OCI-LY3 (cell line): ENCODE data around the gene ASTN2.

ENCODE experiments used
- H2AFZ ChIP-seq: fragments of 200-600, 300-600 bp; shearing (Covaris generic); 2 replicates; pipeline ENCODE4 v1.6.0; 2014; ENCODE audit warnings: antibody characterized with exemption, low read depth, low read length
- H3K27ac ChIP-seq: fragments of 200-600, 300-600 bp; sonication (generic); 2 replicates; pipeline ENCODE4 v1.5.1; 2014; ENCODE audit warnings: mild to moderate bottlenecking, low read length, moderate library complexity, mixed read lengths
- H3K27me3 ChIP-seq: fragments of 200-600, 300-600 bp; sonication (generic); 2 replicates; pipeline ENCODE4 v1.6.1; 2014; ENCODE audit warnings: low read depth, low read length, mixed read lengths
- H3K36me3 ChIP-seq: fragments of 200-600, 300-600 bp; sonication (generic); replicated peaks from 2 replicates; pipeline ENCODE3; 2014; ENCODE audit warnings: low read depth, low read length, mixed read lengths
- H3K4me1 ChIP-seq: fragments of 300-600, 200-600 bp; sonication (generic); 2 replicates; pipeline ENCODE4 v1.6.1; 2014; ENCODE audit warnings: low read length, mixed read lengths
- H3K4me2 ChIP-seq: fragments of 200-600, 300-600 bp; sonication (generic); 2 replicates; pipeline ENCODE4 v1.6.1; 2014; ENCODE audit warnings: low read length, mixed read lengths
- H3K4me3 ChIP-seq: fragments of 300-600, 200-600 bp; sonication (generic); 2 replicates; pipeline ENCODE4 v1.5.1; 2014; ENCODE audit warnings: antibody characterized with exemption, mild to moderate bottlenecking, low read length, moderate library complexity
- H3K79me2 ChIP-seq: fragments of 300-600, 200-600 bp; shearing (Covaris generic); 2 replicates; pipeline ENCODE4 v1.6.1; 2014; ENCODE audit warnings: mild to moderate bottlenecking, low read length, mixed read lengths
- H3K9ac ChIP-seq: fragments of 300-600, 200-600 bp; shearing (Covaris generic); 2 replicates; pipeline ENCODE4 v1.6.0; 2014; ENCODE audit warnings: mild to moderate bottlenecking, low read length, moderate library complexity
- H3K9me3 ChIP-seq: fragments of 200-600, 300-600 bp; shearing (Covaris generic); 2 replicates; pipeline ENCODE4 v1.6.1; 2014; ENCODE audit warnings: low read length, mixed read lengths; ENCODE audit not compliant: insufficient read depth
- H4K20me1 ChIP-seq: fragments of 200-600, 300-600 bp; sonication (generic); 2 replicates; pipeline ENCODE4 v1.6.1; 2016; ENCODE audit warnings: low read length, mixed read lengths; ENCODE audit not compliant: insufficient read depth
- EZH2phosphoT487 ChIP-seq: fragments of 200-600 bp; shearing (Covaris generic); IDR thresholded peaks from 2 replicates; pipeline ENCODE4 v1.6.1; 2018; ENCODE audit warnings: antibody characterized with exemption, mixed run types, low read depth
- TF ChIP-seq, protein P1 (sequence below): fragments of 200-600, 300-600 bp; sonication (generic); IDR thresholded peaks from 2 replicates; pipeline ENCODE4 v1.5.1; 2014; ENCODE audit warnings: antibody characterized with exemption, low read length, low read depth

Gene ASTN2

DNA sequence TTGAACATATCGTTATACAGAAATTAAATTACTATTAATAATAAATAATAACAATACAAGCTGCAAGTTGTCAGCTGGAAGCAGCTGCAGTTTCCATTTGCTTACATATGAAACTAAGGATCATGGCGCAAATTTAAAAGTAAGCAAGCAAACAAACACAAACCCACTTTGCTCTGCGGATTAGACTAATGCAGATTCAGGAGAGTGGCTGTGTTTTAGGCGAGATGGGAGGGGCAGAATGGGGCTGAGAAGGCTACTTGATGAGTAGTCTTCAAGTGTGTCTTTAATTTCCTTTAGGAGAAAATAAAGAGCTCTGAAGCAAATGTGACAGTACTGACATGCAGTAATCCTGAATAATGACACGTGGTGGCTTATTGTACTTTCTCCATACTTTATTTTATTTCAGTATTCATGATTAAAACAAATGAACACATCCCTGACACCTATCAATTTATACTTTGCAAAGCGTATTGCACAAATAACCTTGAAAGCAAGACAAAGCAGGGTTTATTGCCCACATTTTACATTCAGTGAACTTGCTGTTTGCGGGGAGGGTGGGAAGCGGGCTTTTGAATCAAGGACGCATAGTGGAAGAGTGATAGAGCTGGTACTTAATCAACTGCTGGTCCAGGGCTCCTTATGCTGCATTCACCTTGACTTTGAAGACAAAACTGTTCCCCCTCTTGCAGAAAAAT lies 949.1 kb downstream of the ASTN2 start:
- no peak overlapping the region for H3K9ac ChIP-seq
- H3K4me3 ChIP-seq: no peak overlapping the region
- no peaks in the 10 kb centered on the region for H3K36me3 ChIP-seq
- H3K9me3 ChIP-seq: no peaks in the 10 kb centered on the region
- no peak overlapping the region for H3K4me2 ChIP-seq
- no peak overlapping the region for H3K27ac ChIP-seq
- no peaks in the 10 kb centered on the region for H3K27me3 ChIP-seq
- H3K4me1 ChIP-seq: no peaks in the 10 kb centered on the region
- no peaks in the 10 kb centered on the region for H4K20me1 ChIP-seq
- H3K79me2 ChIP-seq: no peaks in the 10 kb centered on the region
- no peak for TF ChIP-seq EZH2phosphoT487
- TF ChIP-seq, protein P1, sequence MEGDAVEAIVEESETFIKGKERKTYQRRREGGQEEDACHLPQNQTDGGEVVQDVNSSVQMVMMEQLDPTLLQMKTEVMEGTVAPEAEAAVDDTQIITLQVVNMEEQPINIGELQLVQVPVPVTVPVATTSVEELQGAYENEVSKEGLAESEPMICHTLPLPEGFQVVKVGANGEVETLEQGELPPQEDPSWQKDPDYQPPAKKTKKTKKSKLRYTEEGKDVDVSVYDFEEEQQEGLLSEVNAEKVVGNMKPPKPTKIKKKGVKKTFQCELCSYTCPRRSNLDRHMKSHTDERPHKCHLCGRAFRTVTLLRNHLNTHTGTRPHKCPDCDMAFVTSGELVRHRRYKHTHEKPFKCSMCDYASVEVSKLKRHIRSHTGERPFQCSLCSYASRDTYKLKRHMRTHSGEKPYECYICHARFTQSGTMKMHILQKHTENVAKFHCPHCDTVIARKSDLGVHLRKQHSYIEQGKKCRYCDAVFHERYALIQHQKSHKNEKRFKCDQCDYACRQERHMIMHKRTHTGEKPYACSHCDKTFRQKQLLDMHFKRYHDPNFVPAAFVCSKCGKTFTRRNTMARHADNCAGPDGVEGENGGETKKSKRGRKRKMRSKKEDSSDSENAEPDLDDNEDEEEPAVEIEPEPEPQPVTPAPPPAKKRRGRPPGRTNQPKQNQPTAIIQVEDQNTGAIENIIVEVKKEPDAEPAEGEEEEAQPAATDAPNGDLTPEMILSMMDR: no peak
- no peak overlapping the region for H2AFZ ChIP-seq

DNA sequence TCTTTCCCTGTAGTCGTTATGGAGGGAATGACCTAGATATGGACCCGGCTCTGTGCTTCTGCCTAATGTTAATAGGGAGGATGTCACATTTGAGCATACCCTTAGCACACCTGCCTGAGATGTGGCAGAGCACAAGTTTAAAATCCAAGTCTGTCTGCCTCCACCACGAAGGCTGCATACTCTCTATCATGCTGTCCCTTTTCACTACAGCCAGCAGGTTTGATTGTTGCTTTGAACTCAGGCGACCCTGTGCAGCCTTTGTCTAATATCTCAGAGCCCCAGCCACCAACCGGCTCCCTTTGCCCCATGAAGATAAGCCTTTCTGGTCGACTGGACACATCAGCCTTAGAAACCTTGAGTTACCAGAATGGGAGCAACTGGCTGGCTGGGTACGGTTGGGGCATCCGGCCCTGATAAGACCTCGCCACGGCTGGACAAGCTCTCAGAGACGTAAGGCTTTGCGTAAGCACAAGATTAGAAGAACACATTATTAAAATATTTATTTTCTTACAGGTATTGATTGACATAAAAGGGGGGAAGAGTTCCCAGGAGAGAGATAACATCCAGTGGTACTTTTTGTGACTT lies 949.8 kb downstream of the ASTN2 start:
- Histone ChIP-seq H3K79me2 (no peaks in the 10 kb centered on the region), H3K27ac (no peak overlapping the region), H3K9me3 (no peaks in the 10 kb centered on the region), H3K36me3 (no peaks in the 10 kb centered on the region), H3K4me1 (no peaks in the 10 kb centered on the region), H3K4me3 (no peak overlapping the region), H4K20me1 (no peaks in the 10 kb centered on the region), H3K9ac (no peak overlapping the region), H2AFZ (no peak overlapping the region), H3K4me2 (no peak overlapping the region), H3K27me3 (no peaks in the 10 kb centered on the region)
- TF ChIP-seq, protein P1: no peak

DNA sequence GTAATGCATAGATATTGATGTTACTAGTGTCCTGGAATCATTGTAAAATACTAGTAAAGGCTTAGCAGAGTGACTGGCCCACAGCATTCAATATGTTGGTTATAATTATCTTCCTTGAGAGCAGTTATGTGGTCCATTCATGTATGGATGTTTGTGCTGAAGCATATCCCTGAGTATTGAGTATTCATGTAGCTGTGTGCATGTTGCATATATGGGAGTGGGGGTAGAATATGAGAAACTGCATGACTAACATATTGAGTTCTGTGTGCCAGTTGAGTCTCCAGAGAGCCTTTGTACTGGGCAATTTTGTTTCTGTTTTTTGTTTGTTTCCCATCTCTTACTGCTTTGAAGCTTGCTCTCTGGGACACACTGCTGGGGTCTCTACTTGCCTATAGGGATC lies 950.4 kb downstream of the ASTN2 start:
- H3K9ac ChIP-seq: no peak overlapping the region
- H4K20me1 ChIP-seq: no peaks in the 10 kb centered on the region
- H2AFZ ChIP-seq: no peak overlapping the region
- H3K36me3 ChIP-seq: no peaks in the 10 kb centered on the region
- no peak for TF ChIP-seq EZH2phosphoT487
- TF ChIP-seq, protein P1: no peak
- no peaks in the 10 kb centered on the region for H3K79me2 ChIP-seq
- H3K27me3 ChIP-seq: no peaks in the 10 kb centered on the region
- no peak overlapping the region for H3K27ac ChIP-seq
- H3K9me3 ChIP-seq: no peaks in the 10 kb centered on the region
- H3K4me2 ChIP-seq: no peak overlapping the region
- no peak overlapping the region for H3K4me3 ChIP-seq
- no peaks in the 10 kb centered on the region for H3K4me1 ChIP-seq

DNA sequence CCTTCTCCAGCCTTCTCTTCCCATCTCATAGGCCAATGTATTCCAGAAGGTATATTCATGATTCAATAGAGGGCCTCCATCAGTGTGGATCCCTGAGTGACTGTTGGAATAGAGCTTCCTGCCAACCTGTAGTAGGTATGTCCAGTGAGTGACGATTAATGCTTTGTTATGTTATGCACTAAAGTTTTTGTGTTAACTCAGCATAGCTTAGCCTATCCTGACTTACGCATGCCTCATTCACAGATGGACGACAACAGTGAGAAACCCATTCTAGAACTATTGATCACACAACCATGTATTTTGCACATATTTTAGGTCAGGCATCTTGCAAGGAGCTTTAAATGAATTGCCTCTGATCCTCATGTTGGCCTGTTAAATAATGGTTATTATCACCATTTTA lies 953.2 kb downstream of the ASTN2 start:
- Histone ChIP-seq H3K27ac (no peak overlapping the region), H3K4me1 (no peaks in the 10 kb centered on the region), H3K79me2 (no peaks in the 10 kb centered on the region), H3K9me3 (no peaks in the 10 kb centered on the region), H3K36me3 (no peaks in the 10 kb centered on the region), H3K9ac (no peak overlapping the region), H3K4me2 (no peak overlapping the region), H4K20me1 (no peaks in the 10 kb centered on the region), H2AFZ (no peak overlapping the region), H3K4me3 (no peak overlapping the region), H3K27me3 (no peaks in the 10 kb centered on the region)
- TF ChIP-seq, protein P1: no peak
- TF ChIP-seq EZH2phosphoT487: no peak
